ENCODE measurements around the gene OR5B12.

GRCh38 chr11:58428021-58428420 is 14.0 kb downstream of the OR5B12 start, which contains the start of gene OR5B2:
- TF ChIP-seq, protein P1, sequence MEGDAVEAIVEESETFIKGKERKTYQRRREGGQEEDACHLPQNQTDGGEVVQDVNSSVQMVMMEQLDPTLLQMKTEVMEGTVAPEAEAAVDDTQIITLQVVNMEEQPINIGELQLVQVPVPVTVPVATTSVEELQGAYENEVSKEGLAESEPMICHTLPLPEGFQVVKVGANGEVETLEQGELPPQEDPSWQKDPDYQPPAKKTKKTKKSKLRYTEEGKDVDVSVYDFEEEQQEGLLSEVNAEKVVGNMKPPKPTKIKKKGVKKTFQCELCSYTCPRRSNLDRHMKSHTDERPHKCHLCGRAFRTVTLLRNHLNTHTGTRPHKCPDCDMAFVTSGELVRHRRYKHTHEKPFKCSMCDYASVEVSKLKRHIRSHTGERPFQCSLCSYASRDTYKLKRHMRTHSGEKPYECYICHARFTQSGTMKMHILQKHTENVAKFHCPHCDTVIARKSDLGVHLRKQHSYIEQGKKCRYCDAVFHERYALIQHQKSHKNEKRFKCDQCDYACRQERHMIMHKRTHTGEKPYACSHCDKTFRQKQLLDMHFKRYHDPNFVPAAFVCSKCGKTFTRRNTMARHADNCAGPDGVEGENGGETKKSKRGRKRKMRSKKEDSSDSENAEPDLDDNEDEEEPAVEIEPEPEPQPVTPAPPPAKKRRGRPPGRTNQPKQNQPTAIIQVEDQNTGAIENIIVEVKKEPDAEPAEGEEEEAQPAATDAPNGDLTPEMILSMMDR (IDR thresholded peaks at IDR 0.05 in 8 of 11, conservative IDR thresholded peaks at IDR 0.05 in 3 of 11), result no peak
- TF ChIP-seq POLR2AphosphoS5 (IDR thresholded peaks at IDR 0.05), result no peak
- TF ChIP-seq POLR2A (IDR thresholded peaks at IDR 0.05), result no peak
